ENCODE results near the gene SLC10A7. TPM values are rescaled to one million over a fixed set of nuclear protein-coding genes. Genes with fewer than 3 reads are reported as not detected.

SLC10A7 gene
- total RNA-seq, 4 donors from 2014 or later: 10.1 to 24.5 (median 11.7) TPM

DNA sequence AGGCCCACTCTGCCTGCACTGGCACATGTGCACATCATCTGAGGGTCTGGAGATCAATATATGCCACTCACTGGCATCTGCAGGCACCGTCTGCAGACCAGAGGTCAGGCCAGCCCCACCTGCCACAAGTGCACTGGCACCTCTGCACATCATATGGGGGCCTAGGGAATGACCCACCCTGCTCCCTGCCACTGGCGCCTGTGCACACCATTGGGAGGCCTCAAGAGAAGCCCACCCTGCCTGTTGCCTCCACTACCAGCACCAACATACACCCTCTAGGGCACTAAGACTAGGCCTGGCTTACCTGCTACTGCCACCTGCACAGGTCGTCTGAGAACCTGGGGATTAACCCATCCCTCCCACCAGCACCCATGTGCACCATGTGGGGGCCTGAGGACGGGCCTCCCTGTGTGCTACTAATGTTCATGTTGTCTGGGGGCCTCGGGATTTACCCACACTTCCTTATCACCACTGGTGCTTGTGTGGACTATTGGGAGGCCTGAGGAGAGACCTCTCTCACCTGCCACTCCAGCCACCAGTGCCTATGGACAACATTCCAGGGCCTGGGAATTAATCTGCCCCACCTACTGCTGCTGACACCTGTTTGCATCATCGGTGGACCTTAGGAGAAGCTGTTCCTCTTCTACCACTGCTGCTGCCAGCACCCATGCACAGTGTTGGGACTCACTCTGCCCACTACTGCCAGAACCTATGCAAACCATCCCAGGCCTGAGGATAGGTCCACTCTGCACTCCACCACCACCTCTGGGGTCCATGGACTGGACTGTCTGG is 193.7 kb downstream of the SLC10A7 start:
- H3K4me3 ChIP-seq: no peak overlapping the region
- DNase-seq (ENCODE audit: low spot score in 2 of 2): no peak
- TF ChIP-seq EP300 (IDR thresholded peaks at IDR 0.05): no peak
- TF ChIP-seq POLR2A (IDR thresholded peaks at IDR 0.05): no peak
- TF ChIP-seq, protein P1, sequence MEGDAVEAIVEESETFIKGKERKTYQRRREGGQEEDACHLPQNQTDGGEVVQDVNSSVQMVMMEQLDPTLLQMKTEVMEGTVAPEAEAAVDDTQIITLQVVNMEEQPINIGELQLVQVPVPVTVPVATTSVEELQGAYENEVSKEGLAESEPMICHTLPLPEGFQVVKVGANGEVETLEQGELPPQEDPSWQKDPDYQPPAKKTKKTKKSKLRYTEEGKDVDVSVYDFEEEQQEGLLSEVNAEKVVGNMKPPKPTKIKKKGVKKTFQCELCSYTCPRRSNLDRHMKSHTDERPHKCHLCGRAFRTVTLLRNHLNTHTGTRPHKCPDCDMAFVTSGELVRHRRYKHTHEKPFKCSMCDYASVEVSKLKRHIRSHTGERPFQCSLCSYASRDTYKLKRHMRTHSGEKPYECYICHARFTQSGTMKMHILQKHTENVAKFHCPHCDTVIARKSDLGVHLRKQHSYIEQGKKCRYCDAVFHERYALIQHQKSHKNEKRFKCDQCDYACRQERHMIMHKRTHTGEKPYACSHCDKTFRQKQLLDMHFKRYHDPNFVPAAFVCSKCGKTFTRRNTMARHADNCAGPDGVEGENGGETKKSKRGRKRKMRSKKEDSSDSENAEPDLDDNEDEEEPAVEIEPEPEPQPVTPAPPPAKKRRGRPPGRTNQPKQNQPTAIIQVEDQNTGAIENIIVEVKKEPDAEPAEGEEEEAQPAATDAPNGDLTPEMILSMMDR (IDR thresholded peaks at IDR 0.05): no peak
- TF ChIP-seq POLR2AphosphoS5 (IDR thresholded peaks at IDR 0.05): no peak
- no peaks in the 10 kb centered on the region for H3K9me3 ChIP-seq
- H3K27ac ChIP-seq: no peak overlapping the region
- H3K27me3 ChIP-seq: no peaks in the 10 kb centered on the region
- WGBS: 86% methylated on average over 5 of the region's 6 CpGs
- no peaks in the 10 kb centered on the region for H3K4me1 ChIP-seq
- no peaks in the 10 kb centered on the region for H3K36me3 ChIP-seq

DNA sequence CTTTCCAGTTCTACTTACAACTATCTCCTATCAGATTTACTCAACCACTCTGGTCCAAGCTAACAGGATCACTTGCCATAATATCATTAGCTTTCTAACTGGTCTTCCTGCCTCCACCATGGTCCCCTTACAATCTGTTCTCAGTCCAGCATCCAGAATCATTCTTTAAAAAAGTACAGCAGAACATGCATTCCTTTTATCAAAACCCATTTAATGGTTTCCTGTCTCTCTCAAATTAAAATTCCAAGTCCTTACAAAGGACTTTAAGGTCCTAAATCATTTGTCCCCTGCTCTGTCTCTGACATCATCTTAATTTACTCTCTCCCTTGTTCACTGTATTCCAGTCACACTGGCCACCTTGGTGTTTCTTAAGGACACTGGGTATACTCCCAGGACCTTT is 202.8 kb downstream of the SLC10A7 start:
- Histone ChIP-seq H3K27ac (no peak overlapping the region), H3K9me3 (no peaks in the 10 kb centered on the region), H3K27me3 (no peaks in the 10 kb centered on the region), H3K4me1 (no peaks in the 10 kb centered on the region), H3K36me3 (no peaks in the 10 kb centered on the region), H3K4me3 (no peak overlapping the region)
- TF ChIP-seq, protein P1 (IDR thresholded peaks at IDR 0.05): no peak
- no peak for TF ChIP-seq EP300 (IDR thresholded peaks at IDR 0.05)
- no peak for TF ChIP-seq POLR2AphosphoS5 (IDR thresholded peaks at IDR 0.05)
- TF ChIP-seq POLR2A (IDR thresholded peaks at IDR 0.05): no peak
- no peak for DNase-seq (ENCODE audit: low spot score in 2 of 2)

DNA sequence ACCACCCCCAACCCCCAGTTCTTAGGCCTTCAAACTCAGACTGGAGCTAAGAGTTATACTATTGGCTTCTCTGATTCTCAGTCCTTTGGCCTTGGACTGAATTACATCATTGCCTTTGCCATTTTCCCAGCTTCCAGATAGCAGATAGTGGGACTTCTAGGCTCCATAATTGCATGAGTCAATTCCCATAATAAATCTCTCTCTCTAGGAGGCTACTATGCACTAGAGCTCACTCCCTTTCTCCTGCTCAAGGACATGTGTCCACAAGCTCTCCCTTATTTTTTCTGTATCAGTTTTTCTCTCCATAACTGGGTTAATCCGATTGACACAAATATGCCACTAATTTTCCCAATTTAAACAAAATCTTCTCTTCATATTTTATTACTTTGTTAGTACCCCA is 204.0 kb downstream of the SLC10A7 start:
- Histone ChIP-seq H3K27me3 (no peaks in the 10 kb centered on the region), H3K36me3 (no peaks in the 10 kb centered on the region), H3K4me3 (no peak overlapping the region), H3K4me1 (no peaks in the 10 kb centered on the region), H3K27ac (no peak overlapping the region), H3K9me3 (no peaks in the 10 kb centered on the region)
- no peak for DNase-seq (ENCODE audit: low spot score in 2 of 2)
- 100% methylated on average over 1 of the region's 1 CpG for WGBS
- TF ChIP-seq EP300 (IDR thresholded peaks at IDR 0.05) (no peak), POLR2A (IDR thresholded peaks at IDR 0.05) (no peak), POLR2AphosphoS5 (IDR thresholded peaks at IDR 0.05) (no peak)
- TF ChIP-seq, protein P1 (IDR thresholded peaks at IDR 0.05): no peak

DNA sequence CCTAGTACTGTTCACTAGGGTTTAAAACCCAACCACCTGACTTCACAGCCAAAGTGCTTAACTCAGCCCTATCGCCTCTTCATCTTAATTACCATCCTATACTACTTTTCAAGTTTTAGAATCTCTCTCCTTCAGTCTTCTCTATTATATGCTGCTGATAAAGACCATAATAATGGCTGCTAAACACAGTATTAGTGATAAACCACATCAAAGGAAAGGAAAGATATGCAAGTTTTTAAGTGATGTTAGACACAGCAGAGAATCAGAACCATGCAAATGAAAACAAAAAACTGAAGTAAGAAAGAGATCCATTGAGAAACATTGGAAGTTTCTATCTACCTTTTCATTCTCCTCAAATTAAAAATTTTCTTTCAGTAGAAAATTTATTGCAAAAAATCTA is 206.6 kb downstream of the SLC10A7 start:
- H3K27ac ChIP-seq: no peak overlapping the region
- no peaks in the 10 kb centered on the region for H3K9me3 ChIP-seq
- no peaks in the 10 kb centered on the region for H3K27me3 ChIP-seq
- TF ChIP-seq, protein P1 (IDR thresholded peaks at IDR 0.05): no peak
- TF ChIP-seq POLR2A (IDR thresholded peaks at IDR 0.05) (no peak), POLR2AphosphoS5 (IDR thresholded peaks at IDR 0.05) (no peak), EP300 (IDR thresholded peaks at IDR 0.05) (no peak)
- no peak overlapping the region for H3K4me3 ChIP-seq
- no peaks in the 10 kb centered on the region for H3K4me1 ChIP-seq
- 95% methylated on average over 1 of the region's 1 CpG for WGBS
- no peaks in the 10 kb centered on the region for H3K36me3 ChIP-seq
- DNase-seq (ENCODE audit: low spot score in 2 of 2): no peak

DNA sequence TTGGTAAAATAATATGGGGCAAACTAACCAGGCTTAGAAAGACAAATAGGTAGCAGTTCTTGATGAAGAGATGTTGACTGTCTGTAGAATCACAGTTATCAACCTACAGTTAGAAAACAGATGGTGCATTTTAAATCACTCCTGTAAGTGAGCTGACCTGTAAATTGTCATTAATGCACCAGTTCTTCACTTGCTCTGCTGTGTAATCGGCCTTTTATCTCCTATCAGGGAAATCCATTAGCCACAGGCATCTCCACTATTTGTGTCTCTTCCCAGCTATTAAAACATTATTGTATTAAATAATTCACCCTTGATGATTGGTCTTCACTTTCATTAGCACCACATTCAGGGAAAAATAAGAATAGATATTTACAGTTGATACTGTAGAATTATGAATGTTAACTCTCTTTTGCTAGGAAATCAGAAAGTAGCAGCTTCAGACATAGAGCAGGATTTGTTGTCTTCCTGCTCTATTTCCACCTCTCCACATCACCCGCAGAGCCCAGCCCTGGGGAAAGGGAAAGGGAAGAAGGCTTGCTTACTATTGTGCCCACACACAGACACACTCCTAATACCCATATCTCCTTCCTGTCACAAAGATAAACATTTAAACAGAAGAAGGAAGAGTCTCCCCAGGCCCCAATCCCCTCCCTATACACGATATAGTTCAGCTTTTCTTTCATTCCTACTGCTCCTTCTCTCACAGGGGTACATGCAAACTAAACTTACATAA is 210.3 kb downstream of the SLC10A7 start:
- TF ChIP-seq EP300 (IDR thresholded peaks at IDR 0.05) (no peak), POLR2AphosphoS5 (IDR thresholded peaks at IDR 0.05) (no peak), POLR2A (IDR thresholded peaks at IDR 0.05) (no peak)
- TF ChIP-seq, protein P1 (IDR thresholded peaks at IDR 0.05): no peak
- Histone ChIP-seq H3K4me1 (no peaks in the 10 kb centered on the region), H3K27ac (no peak overlapping the region), H3K36me3 (no peaks in the 10 kb centered on the region), H3K9me3 (no peaks in the 10 kb centered on the region), H3K4me3 (no peak overlapping the region), H3K27me3 (no peaks in the 10 kb centered on the region)
- WGBS: 65% methylated on average over 3 of the region's 3 CpGs
- DNase-seq (ENCODE audit: low spot score in 2 of 2): no peak
